Upper lobe of right lung (tissue), 1 donor: ENCODE measurements around the gene ZNF432. TPM values are rescaled to one million over a fixed set of nuclear protein-coding genes. Genes with fewer than 3 reads are reported as not detected.
"Not testable (repeated sequence)": the region's sequence is repeated elsewhere in the genome, so short reads cannot be mapped to it uniquely, and the experiment has no call there.

Experiments used
- ATAC-seq: fragments of 200-7000 bp; cut with Tn5 transposase; one replicate; pipeline ENCODE4 v1.9.1; 2020; ENCODE audit warnings: mild to moderate bottlenecking, moderate library complexity
- DNase-seq: peaks from one replicate; pipeline ENCODE4 v3.0.0-alpha.2; 2020
- H3K27ac ChIP-seq: fragments of 200-600 bp; one replicate; pipeline ENCODE4 v1.8.0; 2022
- H3K27me3 ChIP-seq: fragments of 200-600 bp; one replicate; pipeline ENCODE4 v1.8.0; 2022; ENCODE audit warnings: mild to moderate bottlenecking
- H3K36me3 ChIP-seq: fragments of 200-600 bp; one replicate; pipeline ENCODE4 v1.8.0; 2022
- H3K4me1 ChIP-seq: fragments of 200-600 bp; one replicate; pipeline ENCODE4 v1.8.0; 2022
- H3K4me3 ChIP-seq: fragments of 200-600 bp; one replicate; pipeline ENCODE4 v1.8.0; 2022; ENCODE audit warnings: mild to moderate bottlenecking
- H3K9me3 ChIP-seq: fragments of 200-600 bp; one replicate; pipeline ENCODE4 v1.8.0; 2022
- CTCF ChIP-seq: fragments of 200-600 bp; IDR thresholded peaks from one replicate; pipeline ENCODE4 v1.8.0; 2022; ENCODE audit warnings: antibody characterized with exemption
- intact Hi-C: fragments of 100-400 bp; cut with DNase I; formaldehyde crosslinking; loops from one replicate; pipeline ENCODE4 v1.11.0; 2022
- total RNA-seq: library from RNA; stranded (reverse); fragmentation: NEBNext Ultra II Directional; extraction: Animal tissue kit (Norgen Biotek cat#: 25700); gene quantifications from one replicate; pipeline ENCODE4 v1.2.1, GENCODE V29; 2021
- donor health status: DM: no; HTN: yes; CAD: no; lungs with severe emphysema.

Gene ZNF432
- total RNA-seq, 1 donor from 2014 or later, result 14.3 TPM

GRCh38 chr19:52034051-52034728, 14.4 kb downstream of the ZNF432 start:
- Histone ChIP-seq H3K4me1 (no peaks in the 10 kb centered on the region), H3K36me3 (peaks cover 51% of the 10 kb centered on the region), H3K27ac (no peak overlapping the region), H3K9me3 (peaks cover 82% of the 10 kb centered on the region), H3K27me3 (no peaks in the 10 kb centered on the region), H3K4me3 (no peak overlapping the region)
- no peak for DNase-seq
- intact Hi-C loops, result no loop called here
- TF ChIP-seq CTCF, result no peak
- no peak for ATAC-seq

GRCh38 chr19:52028780-52029123, 19.9 kb downstream of the ZNF432 start:
- Histone ChIP-seq H3K4me3 (peak overlapping the region; percentile 69), H3K36me3 (peaks cover 15% of the 10 kb centered on the region), H3K9me3 (peaks cover 35% of the 10 kb centered on the region), H3K27me3 (no peaks in the 10 kb centered on the region), H3K27ac (peak overlapping the region; percentile 96), H3K4me1 (peaks cover 4% of the 10 kb centered on the region)
- no peak for TF ChIP-seq CTCF
- ATAC-seq (peak; percentile 8), DNase-seq (no peak)
- intact Hi-C loops, result no loop called here

- no peak for TF ChIP-seq CTCF
- peaks cover 21% of the 10 kb centered on the region for H3K36me3 ChIP-seq
- intact Hi-C loops, result no loop called here
These were observed 20.4 kb downstream of the ZNF432 start, which contains the start of gene ZNF614 for GRCh38 chr19:52028027-52028779. TSS of gene ZNF614 (minus strand) at chr19:52028379. CDS start at chr19:52025745, 2,634 bp downstream.

GRCh38 chr19:52026255-52026990, 22.2 kb downstream of the ZNF432 start:
- DNase-seq, H3K4me3 ChIP-seq, ATAC-seq, intact Hi-C loops, H3K27me3 ChIP-seq, H3K4me1 ChIP-seq, H3K27ac ChIP-seq: not testable (repeated sequence)
- Histone ChIP-seq H3K9me3 (peaks cover 23% of the 10 kb centered on the region), H3K36me3 (peaks cover 22% of the 10 kb centered on the region)

More at GRCh38 chr19:52028027-52028779, 20.4 kb downstream of the ZNF432 start, which contains the start of gene ZNF614:
- DNase-seq (peak; percentile 94), ATAC-seq (peak; percentile 99)
- no peaks in the 10 kb centered on the region for H3K27me3 ChIP-seq
- H3K4me3 ChIP-seq, result peak within 1 kb of the TSS; percentile 69
- peaks cover 4% of the 10 kb centered on the region for H3K4me1 ChIP-seq
- peaks cover 35% of the 10 kb centered on the region for H3K9me3 ChIP-seq
- H3K27ac ChIP-seq, result peak within 1 kb of the TSS; percentile 96

- DNase-seq, H3K27ac ChIP-seq, H3K4me3 ChIP-seq, intact Hi-C loops, ATAC-seq, H3K4me1 ChIP-seq, H3K27me3 ChIP-seq: not testable (repeated sequence)
- Histone ChIP-seq H3K36me3 (peaks cover 22% of the 10 kb centered on the region), H3K9me3 (peaks cover 28% of the 10 kb centered on the region)
These were observed 24.2 kb downstream of the ZNF432 start for GRCh38 chr19:52024478-52024877.

GRCh38 chr19:52022193-52022592, 26.4 kb downstream of the ZNF432 start:
- Histone ChIP-seq H3K9me3 (peaks cover 36% of the 10 kb centered on the region), H3K27ac (no peak overlapping the region), H3K36me3 (peaks cover 42% of the 10 kb centered on the region), H3K27me3 (no peaks in the 10 kb centered on the region), H3K4me3 (no peak overlapping the region), H3K4me1 (peaks cover 1% of the 10 kb centered on the region)
- ATAC-seq (no peak), DNase-seq (no peak)
- TF ChIP-seq CTCF, result no peak
- intact Hi-C loops, result no loop called here
